Stimulated activated effector memory CD8-positive, alpha-beta T cell treated with anti-CD3 and anti-CD28 coated beads, Interleukin-12 subunit alpha, Interleukin-12 subunit beta, amount 100 ng/mL, for 72 hours (primary cell): ENCODE measurements around the gene PPP1R9B.

Experiments
- ATAC-seq: fragments of 150-1000 bp; cut with Tn5 transposase; 2 replicates; pipeline ENCODE4 v1.10.0; 2021
- DNase-seq, 2 donors: peaks; one replicate each; pipeline ENCODE4 v3.0.0; 2021 to 2022; ENCODE audit warnings: low spot score in 2 of 2
- H3K27ac Mint-ChIP-seq: one replicate; pipeline ENCODE4 v1.8.0; 2022; ENCODE audit warnings: mild to moderate bottlenecking, mixed read lengths
- H3K36me3 Mint-ChIP-seq: one replicate; pipeline ENCODE4 v1.8.0; 2022; ENCODE audit warnings: mild to moderate bottlenecking, mixed read lengths
- H3K4me1 Mint-ChIP-seq: one replicate; pipeline ENCODE4 v1.8.0; 2022; ENCODE audit warnings: mixed read lengths
- H3K4me3 Mint-ChIP-seq: one replicate; pipeline ENCODE4 v1.8.0; 2022; ENCODE audit warnings: mild to moderate bottlenecking, mixed read lengths
- H3K9me3 Mint-ChIP-seq: one replicate; pipeline ENCODE4 v1.8.0; 2022; ENCODE audit warnings: mixed read lengths

The PPP1R9B gene

GRCh38 chr17:50145532-50146229, 4.8 kb downstream of the PPP1R9B start:
- ATAC-seq (no peak), DNase-seq (no peak)
- Mint-ChIP-seq H3K4me3 (peak overlapping the region; percentile 97), H3K4me1 (peaks cover 71% of the 10 kb centered on the region), H3K27ac (peak overlapping the region; percentile 96), H3K36me3 (peaks cover 87% of the 10 kb centered on the region), H3K9me3 (no peaks in the 10 kb centered on the region)

GRCh38 chr17:50144845-50145531, 5.5 kb downstream of the PPP1R9B start:
- Mint-ChIP-seq H3K36me3 (peaks cover 92% of the 10 kb centered on the region), H3K9me3 (no peaks in the 10 kb centered on the region), H3K4me1 (peaks cover 78% of the 10 kb centered on the region), H3K4me3 (peak overlapping the region; percentile 97), H3K27ac (peak overlapping the region; percentile 96)
- peak; percentile 45 for ATAC-seq
- no peak for DNase-seq

- Mint-ChIP-seq H3K4me3 (peak overlapping the region; percentile 97), H3K9me3 (no peaks in the 10 kb centered on the region), H3K36me3 (peaks cover 97% of the 10 kb centered on the region), H3K4me1 (peaks cover 85% of the 10 kb centered on the region), H3K27ac (peak overlapping the region; percentile 96)
- ATAC-seq, result no peak
- no peak for DNase-seq
Observed at GRCh38 chr17:50144355-50144754, 6.1 kb downstream of the PPP1R9B start.

- H3K9me3 Mint-ChIP-seq, result no peaks in the 10 kb centered on the region
- ATAC-seq (no peak), DNase-seq (no peak)
- peaks cover 97% of the 10 kb centered on the region for H3K36me3 Mint-ChIP-seq
- H3K27ac Mint-ChIP-seq, result peak overlapping the region; percentile 96
- no peak overlapping the region for H3K4me3 Mint-ChIP-seq
- H3K4me1 Mint-ChIP-seq, result peaks cover 85% of the 10 kb centered on the region
Observed at GRCh38 chr17:50143461-50144176, 6.9 kb downstream of the PPP1R9B start.

GRCh38 chr17:50141745-50142110, 8.7 kb downstream of the PPP1R9B start:
- H3K27ac Mint-ChIP-seq, result peak overlapping the region; percentile 79
- no peaks in the 10 kb centered on the region for H3K9me3 Mint-ChIP-seq
- H3K4me1 Mint-ChIP-seq, result peaks cover 88% of the 10 kb centered on the region
- peak overlapping the region; percentile 59 for H3K4me3 Mint-ChIP-seq
- no peak for DNase-seq
- ATAC-seq, result peak; percentile 35
- peaks cover 97% of the 10 kb centered on the region for H3K36me3 Mint-ChIP-seq

- no peaks in the 10 kb centered on the region for H3K9me3 Mint-ChIP-seq
- peak overlapping the region; percentile 59 for H3K4me3 Mint-ChIP-seq
- H3K36me3 Mint-ChIP-seq, result peaks cover 99% of the 10 kb centered on the region
- DNase-seq (no peak), ATAC-seq (no peak)
- H3K27ac Mint-ChIP-seq, result peak overlapping the region; percentile 79
- H3K4me1 Mint-ChIP-seq, result peaks cover 86% of the 10 kb centered on the region
Observed at GRCh38 chr17:50141026-50141744, 9.3 kb downstream of the PPP1R9B start.

- Mint-ChIP-seq H3K36me3 (peaks cover 100% of the 10 kb centered on the region), H3K27ac (peak overlapping the region; percentile 79), H3K4me1 (peaks cover 77% of the 10 kb centered on the region), H3K4me3 (peak overlapping the region; percentile 59), H3K9me3 (no peaks in the 10 kb centered on the region)
- peak; percentile 82 for ATAC-seq
- DNase-seq, result peak; percentile 79 to 89
Observed at GRCh38 chr17:50139950-50140885, 10.3 kb downstream of the PPP1R9B start.

- H3K4me3 Mint-ChIP-seq, result no peak overlapping the region
- H3K27ac Mint-ChIP-seq, result peak overlapping the region; percentile 79
Observed at GRCh38 chr17:50139185-50139783, 11.2 kb downstream of the PPP1R9B start.

GRCh38 chr17:50137042-50137441, 13.4 kb downstream of the PPP1R9B start:
- DNase-seq, result no peak
- H3K4me3 Mint-ChIP-seq, result no peak overlapping the region
- peaks cover 56% of the 10 kb centered on the region for H3K4me1 Mint-ChIP-seq
- no peaks in the 10 kb centered on the region for H3K9me3 Mint-ChIP-seq
- H3K36me3 Mint-ChIP-seq, result peaks cover 86% of the 10 kb centered on the region
- ATAC-seq, result no peak
- peak overlapping the region; percentile 87 for H3K27ac Mint-ChIP-seq

More at GRCh38 chr17:50139185-50139783, 11.2 kb downstream of the PPP1R9B start:
- ATAC-seq (no peak), DNase-seq (no peak)
- Mint-ChIP-seq H3K9me3 (no peaks in the 10 kb centered on the region), H3K4me1 (peaks cover 67% of the 10 kb centered on the region), H3K36me3 (peaks cover 96% of the 10 kb centered on the region)

- no peak for DNase-seq
- H3K27ac Mint-ChIP-seq, result peak overlapping the region; percentile 87
- H3K4me3 Mint-ChIP-seq, result no peak overlapping the region
- no peak for ATAC-seq
- H3K9me3 Mint-ChIP-seq, result no peaks in the 10 kb centered on the region
- H3K4me1 Mint-ChIP-seq, result peaks cover 55% of the 10 kb centered on the region
- peaks cover 83% of the 10 kb centered on the region for H3K36me3 Mint-ChIP-seq
Observed at GRCh38 chr17:50136096-50136687, 14.3 kb downstream of the PPP1R9B start.

- peak overlapping the region; percentile 54 for H3K27ac Mint-ChIP-seq
- H3K4me1 Mint-ChIP-seq, result peaks cover 55% of the 10 kb centered on the region
- DNase-seq (no peak), ATAC-seq (no peak)
- no peak overlapping the region for H3K4me3 Mint-ChIP-seq
- H3K36me3 Mint-ChIP-seq, result peaks cover 81% of the 10 kb centered on the region
- no peaks in the 10 kb centered on the region for H3K9me3 Mint-ChIP-seq
Observed at GRCh38 chr17:50135316-50136095, 15.0 kb downstream of the PPP1R9B start.

GRCh38 chr17:50134206-50135110, 16.0 kb downstream of the PPP1R9B start:
- ATAC-seq, result no peak
- peaks cover 76% of the 10 kb centered on the region for H3K36me3 Mint-ChIP-seq

More at GRCh38 chr17:50134206-50135110, 16.0 kb downstream of the PPP1R9B start:
- no peak overlapping the region for H3K27ac Mint-ChIP-seq
- no peaks in the 10 kb centered on the region for H3K9me3 Mint-ChIP-seq
- DNase-seq, result no peak
- no peak overlapping the region for H3K4me3 Mint-ChIP-seq
- peaks cover 47% of the 10 kb centered on the region for H3K4me1 Mint-ChIP-seq
